NCI-H446 (cell line): Measurements from ENCODE around the gene ZFPM1.
"Not testable (repeated sequence)": the region's sequence is repeated elsewhere in the genome, so short reads cannot be mapped to it uniquely, and the experiment has no call there.

ENCODE experiments used
- DNase-seq, 2 experiments: peaks; one replicate each; lab custom pipeline; 2025; lab: John Stamatoyannopoulos, UW

Gene ZFPM1

GRCh38 chr16:88453217-88453531 is at the start of gene ZFPM1:
TSS of gene ZFPM1 (plus strand) at chr16:88453280. CDS start at chr16:88453639, 359 bp downstream.
- DNase-seq, result no peak

GRCh38 chr16:88403794-88404581 is 49.1 kb upstream of the ZFPM1 start:
- no peak for DNase-seq

GRCh38 chr16:88404769-88405168 is 48.3 kb upstream of the ZFPM1 start:
- no peak for DNase-seq

GRCh38 chr16:88405216-88406060 is 47.6 kb upstream of the ZFPM1 start:
- DNase-seq, result no peak

GRCh38 chr16:88406096-88407041 is 46.7 kb upstream of the ZFPM1 start:
- no peak for DNase-seq

GRCh38 chr16:88407042-88407420 is 46.0 kb upstream of the ZFPM1 start:
- no peak for DNase-seq

GRCh38 chr16:88407807-88408206 is 45.3 kb upstream of the ZFPM1 start:
- DNase-seq, result no peak

- no peak for DNase-seq
Measured at GRCh38 chr16:88408561-88409142, 44.4 kb upstream of the ZFPM1 start.

- no peak for DNase-seq
Measured at GRCh38 chr16:88409296-88410065, 43.6 kb upstream of the ZFPM1 start.

GRCh38 chr16:88410297-88410968 is 42.6 kb upstream of the ZFPM1 start:
- DNase-seq, result not testable (repeated sequence)

GRCh38 chr16:88411951-88412576 is 41.0 kb upstream of the ZFPM1 start:
- no peak for DNase-seq

- DNase-seq, result no peak
Measured at GRCh38 chr16:88412766-88413165, 40.3 kb upstream of the ZFPM1 start.

- no peak for DNase-seq
Measured at GRCh38 chr16:88413231-88413630, 39.8 kb upstream of the ZFPM1 start.

- DNase-seq, result no peak
Measured at GRCh38 chr16:88413631-88414030, 39.4 kb upstream of the ZFPM1 start.

- DNase-seq, result no peak
Measured at GRCh38 chr16:88414521-88415380, 38.3 kb upstream of the ZFPM1 start.

- no peak for DNase-seq
Measured at GRCh38 chr16:88415381-88415705, 37.7 kb upstream of the ZFPM1 start.

- DNase-seq, result no peak
Measured at GRCh38 chr16:88415713-88416323, 37.3 kb upstream of the ZFPM1 start.

GRCh38 chr16:88416686-88417085 is 36.4 kb upstream of the ZFPM1 start:
- no peak for DNase-seq
